HEK293 (cell line): ENCODE measurements around the gene HACD3.

Experiments
- MEIS1 ChIP-seq: sonication (generic); formaldehyde crosslinking; IDR thresholded peaks from 2 replicates; pipeline ENCODE4 v1.8.1; 2022; ENCODE audit warnings: missing genetic modification reagents, mild to moderate bottlenecking, borderline replicate concordance
- OSR2 ChIP-seq: fragments of 450-650 bp; formaldehyde crosslinking; IDR thresholded peaks from 2 replicates; pipeline ENCODE4 v1.5.1; 2016; ENCODE audit warnings: missing biosample characterization, missing genetic modification characterization
- SETDB1 ChIP-seq: IDR thresholded peaks from one replicate; pipeline ENCODE4 v1.6.1; 2017; ENCODE audit warnings: mild to moderate bottlenecking, low read length, moderate library complexity, mixed read lengths; ENCODE audit not compliant: insufficient read length
- SP7 ChIP-seq: fragments of 450-650 bp; formaldehyde crosslinking; IDR thresholded peaks from 2 replicates; pipeline ENCODE4 v1.5.1; 2016; ENCODE audit warnings: missing biosample characterization, missing genetic modification characterization
- TCF7L2 ChIP-seq: IDR thresholded peaks from 2 replicates; pipeline ENCODE4 v1.6.1; 2011; ENCODE audit warnings: low read depth, mild to moderate bottlenecking, inconsistent platforms, low read length, moderate library complexity, borderline replicate concordance
- ZFP3 ChIP-seq: fragments of 450-650 bp; formaldehyde crosslinking; IDR thresholded peaks from 2 replicates; pipeline ENCODE4 v1.5.1; 2016; ENCODE audit warnings: low read depth, missing biosample characterization, missing genetic modification characterization
- ZFP69B ChIP-seq: fragments of 450-650 bp; formaldehyde crosslinking; IDR thresholded peaks from 2 replicates; pipeline ENCODE4 v1.5.1; 2016; ENCODE audit warnings: missing biosample characterization, missing genetic modification characterization
- ZNF157 ChIP-seq: fragments of 450-650 bp; formaldehyde crosslinking; IDR thresholded peaks from 2 replicates; pipeline ENCODE4 v1.5.1; 2016; ENCODE audit warnings: missing biosample characterization, missing genetic modification characterization
- ZNF175 ChIP-seq: fragments of 450-650 bp; formaldehyde crosslinking; IDR thresholded peaks from 2 replicates; pipeline ENCODE4 v1.5.1; 2016; ENCODE audit warnings: missing biosample characterization, missing genetic modification characterization
- ZNF19 ChIP-seq: fragments of 450-650 bp; formaldehyde crosslinking; IDR thresholded peaks from 2 replicates; pipeline ENCODE4; 2016; ENCODE audit warnings: missing biosample characterization, missing genetic modification characterization, low read depth
- ZNF221 ChIP-seq: fragments of 450-650 bp; formaldehyde crosslinking; IDR thresholded peaks from 2 replicates; pipeline ENCODE4 v1.5.1; 2017; ENCODE audit warnings: missing biosample characterization, missing genetic modification characterization, borderline replicate concordance
- ZNF239 ChIP-seq: fragments of 450-650 bp; formaldehyde crosslinking; IDR thresholded peaks from 2 replicates; pipeline ENCODE4 v1.5.1; 2016; ENCODE audit warnings: missing biosample characterization, missing genetic modification characterization
- ZNF248 ChIP-seq: fragments of 450-650 bp; formaldehyde crosslinking; IDR thresholded peaks from 2 replicates; pipeline ENCODE4 v1.5.1; 2017; ENCODE audit warnings: missing biosample characterization, missing genetic modification characterization
- ZNF366 ChIP-seq: fragments of 450-650 bp; formaldehyde crosslinking; conservative IDR thresholded peaks from 2 replicates; pipeline ENCODE4 v1.5.1; 2016; ENCODE audit warnings: missing biosample characterization, missing genetic modification characterization
- ZNF37A ChIP-seq: fragments of 450-650 bp; IDR thresholded peaks from 2 replicates; pipeline ENCODE4 v1.5.1; 2018; ENCODE audit warnings: missing biosample characterization, missing genetic modification characterization
- ZNF416 ChIP-seq: fragments of 450-650 bp; formaldehyde crosslinking; IDR thresholded peaks from 2 replicates; pipeline ENCODE4 v1.5.1; 2016; ENCODE audit warnings: missing biosample characterization, missing genetic modification characterization
- ZNF521 ChIP-seq: fragments of 450-650 bp; formaldehyde crosslinking; IDR thresholded peaks from 2 replicates; pipeline ENCODE4 v1.5.1; 2017; ENCODE audit warnings: missing biosample characterization, mild to moderate bottlenecking, missing genetic modification characterization
- ZNF610 ChIP-seq: fragments of 450-650 bp; formaldehyde crosslinking; IDR thresholded peaks from 2 replicates; pipeline ENCODE4 v1.5.1; 2016; ENCODE audit warnings: missing biosample characterization, missing genetic modification characterization, borderline replicate concordance
- ZNF701 ChIP-seq: fragments of 450-650 bp; formaldehyde crosslinking; IDR thresholded peaks from 2 replicates; pipeline ENCODE4 v1.5.1; 2016; ENCODE audit warnings: missing biosample characterization, missing genetic modification characterization
- ZNF776 ChIP-seq: fragments of 450-650 bp; formaldehyde crosslinking; IDR thresholded peaks from 2 replicates; pipeline ENCODE4 v1.5.0; 2017; ENCODE audit warnings: missing biosample characterization, missing genetic modification characterization, borderline replicate concordance
- ZNF785 ChIP-seq: fragments of 450-650 bp; formaldehyde crosslinking; IDR thresholded peaks from 2 replicates; pipeline ENCODE4 v1.5.1; 2016; ENCODE audit warnings: missing biosample characterization, missing genetic modification characterization
- TF ChIP-seq, protein P1 (sequence below): fragments of 450-650 bp; formaldehyde crosslinking; IDR thresholded peaks from 2 replicates; pipeline ENCODE4 v1.5.1; 2016; ENCODE audit warnings: missing biosample characterization, missing genetic modification characterization
- TF ChIP-seq, protein P2 (sequence below): fragments of 450-650 bp; formaldehyde crosslinking; IDR thresholded peaks from 2 replicates; pipeline ENCODE4 v1.5.1; 2016; ENCODE audit warnings: missing biosample characterization, missing genetic modification characterization
- TF ChIP-seq, protein P3 (sequence below): fragments of 450-650 bp; formaldehyde crosslinking; IDR thresholded peaks from 2 replicates; pipeline ENCODE4 v1.5.1; 2016; ENCODE audit warnings: missing biosample characterization, missing genetic modification characterization
- TF ChIP-seq, protein P4 (sequence below): fragments of 450-650 bp; formaldehyde crosslinking; IDR thresholded peaks from 2 replicates; pipeline ENCODE4 v1.5.1; 2016; ENCODE audit warnings: missing biosample characterization, missing genetic modification characterization, low read depth
- TF ChIP-seq, protein P5 (sequence below): fragments of 450-650 bp; formaldehyde crosslinking; IDR thresholded peaks from 2 replicates; pipeline ENCODE4 v1.5.1; 2017; ENCODE audit warnings: missing biosample characterization, missing genetic modification characterization
- TF ChIP-seq, protein P6 (sequence below): fragments of 450-650 bp; formaldehyde crosslinking; IDR thresholded peaks from 2 replicates; pipeline ENCODE4 v1.5.1; 2016; ENCODE audit warnings: missing biosample characterization, missing genetic modification characterization
- TF ChIP-seq, protein P7 (sequence below): fragments of 450-650 bp; formaldehyde crosslinking; IDR thresholded peaks from 2 replicates; pipeline ENCODE4 v1.5.1; 2016; ENCODE audit warnings: missing biosample characterization, missing genetic modification characterization

The HACD3 gene

DNA sequence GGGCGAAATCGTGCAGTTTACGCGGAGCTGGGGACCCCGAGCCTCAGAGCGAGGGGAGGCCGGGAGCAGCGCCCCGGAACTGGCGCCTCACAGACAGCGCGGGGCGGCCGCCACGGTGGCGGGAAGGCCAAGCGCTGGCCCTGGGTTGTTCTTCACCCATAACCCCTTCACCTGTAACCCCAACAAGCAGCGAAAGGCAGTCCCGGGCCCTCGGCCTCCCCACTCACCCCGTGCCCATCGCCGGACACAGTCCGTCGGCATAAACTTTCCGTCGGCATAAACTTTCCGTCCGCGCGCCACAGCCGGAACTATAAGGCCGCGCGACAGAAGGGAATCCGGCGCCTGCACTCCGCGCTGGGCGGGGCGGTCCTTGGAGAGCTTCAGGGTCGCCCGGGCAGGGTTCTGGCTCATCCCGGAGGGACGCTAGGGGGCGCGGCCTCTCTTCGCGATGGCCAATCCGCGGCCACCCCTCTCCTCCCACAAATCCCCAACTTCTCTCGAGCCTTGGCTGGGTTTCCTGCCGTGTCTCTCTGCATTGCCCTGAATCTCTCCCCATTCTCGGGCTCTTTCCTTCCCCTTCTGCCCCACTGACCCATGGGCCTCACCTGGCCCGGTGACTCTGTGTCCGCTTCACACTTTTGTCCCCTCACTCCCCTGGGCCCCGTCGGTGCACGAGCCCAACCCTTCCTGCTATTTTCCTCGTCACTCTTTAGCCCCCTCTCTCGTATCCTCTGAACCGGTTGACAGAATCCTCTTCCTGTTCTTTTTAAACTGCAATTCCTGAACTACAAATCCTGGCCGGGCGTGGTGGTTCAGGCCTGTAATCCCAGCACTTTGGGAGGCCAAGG lies 80.8 kb downstream of the HACD3 start, which contains the start of gene INTS14 (continued):
- TF ChIP-seq ZNF221 (tag by site-specific recombination) (peak; percentile 87; the same call in 1 of the 2 replicates), SETDB1 (no peak), ZNF366 (tag by site-specific recombination) (peak; percentile 98), SP7 (peak; percentile 98), OSR2 (tag by site-specific recombination) (peak; percentile 60; the same call in 1 of the 2 replicates), ZNF701 (tag by site-specific recombination) (no peak), ZNF610 (tag by site-specific recombination) (peak; percentile 95), TCF7L2 (no peak), ZNF19 (tag by site-specific recombination) (peak; percentile 65; the same call in 1 of the 2 replicates), ZNF157 (0 out of 2 replicates have a peak, but pooled peaks have one; percentile 21), ZFP3 (no peak), ZNF785 (tag by site-specific recombination) (0 out of 2 replicates have a peak, but pooled peaks have one; percentile 88), ZNF175 (tag by site-specific recombination) (no peak), ZNF239 (peak; percentile 91), ZNF37A (tag by site-specific recombination) (no peak), ZFP69B (peak; percentile 95), MEIS1 (CRISPR knock-in tag) (no peak), ZNF521 (tag by site-specific recombination) (no peak), ZNF248 (tag by site-specific recombination) (no peak), ZNF416 (tag by site-specific recombination) (0 out of 2 replicates have a peak, but pooled peaks have one; percentile 34), ZNF776 (tag by site-specific recombination) (peak; percentile 97)
- TF ChIP-seq, protein P1, sequence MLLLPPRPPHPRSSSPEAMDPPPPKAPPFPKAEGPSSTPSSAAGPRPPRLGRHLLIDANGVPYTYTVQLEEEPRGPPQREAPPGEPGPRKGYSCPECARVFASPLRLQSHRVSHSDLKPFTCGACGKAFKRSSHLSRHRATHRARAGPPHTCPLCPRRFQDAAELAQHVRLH = peak; percentile 97
- TF ChIP-seq, protein P2, sequence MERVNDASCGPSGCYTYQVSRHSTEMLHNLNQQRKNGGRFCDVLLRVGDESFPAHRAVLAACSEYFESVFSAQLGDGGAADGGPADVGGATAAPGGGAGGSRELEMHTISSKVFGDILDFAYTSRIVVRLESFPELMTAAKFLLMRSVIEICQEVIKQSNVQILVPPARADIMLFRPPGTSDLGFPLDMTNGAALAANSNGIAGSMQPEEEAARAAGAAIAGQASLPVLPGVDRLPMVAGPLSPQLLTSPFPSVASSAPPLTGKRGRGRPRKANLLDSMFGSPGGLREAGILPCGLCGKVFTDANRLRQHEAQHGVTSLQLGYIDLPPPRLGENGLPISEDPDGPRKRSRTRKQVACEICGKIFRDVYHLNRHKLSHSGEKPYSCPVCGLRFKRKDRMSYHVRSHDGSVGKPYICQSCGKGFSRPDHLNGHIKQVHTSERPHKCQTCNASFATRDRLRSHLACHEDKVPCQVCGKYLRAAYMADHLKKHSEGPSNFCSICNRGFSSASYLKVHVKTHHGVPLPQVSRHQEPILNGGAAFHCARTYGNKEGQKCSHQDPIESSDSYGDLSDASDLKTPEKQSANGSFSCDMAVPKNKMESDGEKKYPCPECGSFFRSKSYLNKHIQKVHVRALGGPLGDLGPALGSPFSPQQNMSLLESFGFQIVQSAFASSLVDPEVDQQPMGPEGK = peak; percentile 96
- TF ChIP-seq, protein P3, sequence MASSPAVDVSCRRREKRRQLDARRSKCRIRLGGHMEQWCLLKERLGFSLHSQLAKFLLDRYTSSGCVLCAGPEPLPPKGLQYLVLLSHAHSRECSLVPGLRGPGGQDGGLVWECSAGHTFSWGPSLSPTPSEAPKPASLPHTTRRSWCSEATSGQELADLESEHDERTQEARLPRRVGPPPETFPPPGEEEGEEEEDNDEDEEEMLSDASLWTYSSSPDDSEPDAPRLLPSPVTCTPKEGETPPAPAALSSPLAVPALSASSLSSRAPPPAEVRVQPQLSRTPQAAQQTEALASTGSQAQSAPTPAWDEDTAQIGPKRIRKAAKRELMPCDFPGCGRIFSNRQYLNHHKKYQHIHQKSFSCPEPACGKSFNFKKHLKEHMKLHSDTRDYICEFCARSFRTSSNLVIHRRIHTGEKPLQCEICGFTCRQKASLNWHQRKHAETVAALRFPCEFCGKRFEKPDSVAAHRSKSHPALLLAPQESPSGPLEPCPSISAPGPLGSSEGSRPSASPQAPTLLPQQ (tag by site-specific recombination) = peak; percentile 97
- TF ChIP-seq, protein P4, sequence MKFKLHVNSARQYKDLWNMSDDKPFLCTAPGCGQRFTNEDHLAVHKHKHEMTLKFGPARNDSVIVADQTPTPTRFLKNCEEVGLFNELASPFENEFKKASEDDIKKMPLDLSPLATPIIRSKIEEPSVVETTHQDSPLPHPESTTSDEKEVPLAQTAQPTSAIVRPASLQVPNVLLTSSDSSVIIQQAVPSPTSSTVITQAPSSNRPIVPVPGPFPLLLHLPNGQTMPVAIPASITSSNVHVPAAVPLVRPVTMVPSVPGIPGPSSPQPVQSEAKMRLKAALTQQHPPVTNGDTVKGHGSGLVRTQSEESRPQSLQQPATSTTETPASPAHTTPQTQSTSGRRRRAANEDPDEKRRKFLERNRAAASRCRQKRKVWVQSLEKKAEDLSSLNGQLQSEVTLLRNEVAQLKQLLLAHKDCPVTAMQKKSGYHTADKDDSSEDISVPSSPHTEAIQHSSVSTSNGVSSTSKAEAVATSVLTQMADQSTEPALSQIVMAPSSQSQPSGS (tag by site-specific recombination) = no peak
- TF ChIP-seq, protein P5, sequence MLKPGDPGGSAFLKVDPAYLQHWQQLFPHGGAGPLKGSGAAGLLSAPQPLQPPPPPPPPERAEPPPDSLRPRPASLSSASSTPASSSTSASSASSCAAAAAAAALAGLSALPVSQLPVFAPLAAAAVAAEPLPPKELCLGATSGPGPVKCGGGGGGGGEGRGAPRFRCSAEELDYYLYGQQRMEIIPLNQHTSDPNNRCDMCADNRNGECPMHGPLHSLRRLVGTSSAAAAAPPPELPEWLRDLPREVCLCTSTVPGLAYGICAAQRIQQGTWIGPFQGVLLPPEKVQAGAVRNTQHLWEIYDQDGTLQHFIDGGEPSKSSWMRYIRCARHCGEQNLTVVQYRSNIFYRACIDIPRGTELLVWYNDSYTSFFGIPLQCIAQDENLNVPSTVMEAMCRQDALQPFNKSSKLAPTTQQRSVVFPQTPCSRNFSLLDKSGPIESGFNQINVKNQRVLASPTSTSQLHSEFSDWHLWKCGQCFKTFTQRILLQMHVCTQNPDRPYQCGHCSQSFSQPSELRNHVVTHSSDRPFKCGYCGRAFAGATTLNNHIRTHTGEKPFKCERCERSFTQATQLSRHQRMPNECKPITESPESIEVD (tag by site-specific recombination) = peak; percentile 54; the same call in 1 of the 2 replicates
- TF ChIP-seq, protein P6, sequence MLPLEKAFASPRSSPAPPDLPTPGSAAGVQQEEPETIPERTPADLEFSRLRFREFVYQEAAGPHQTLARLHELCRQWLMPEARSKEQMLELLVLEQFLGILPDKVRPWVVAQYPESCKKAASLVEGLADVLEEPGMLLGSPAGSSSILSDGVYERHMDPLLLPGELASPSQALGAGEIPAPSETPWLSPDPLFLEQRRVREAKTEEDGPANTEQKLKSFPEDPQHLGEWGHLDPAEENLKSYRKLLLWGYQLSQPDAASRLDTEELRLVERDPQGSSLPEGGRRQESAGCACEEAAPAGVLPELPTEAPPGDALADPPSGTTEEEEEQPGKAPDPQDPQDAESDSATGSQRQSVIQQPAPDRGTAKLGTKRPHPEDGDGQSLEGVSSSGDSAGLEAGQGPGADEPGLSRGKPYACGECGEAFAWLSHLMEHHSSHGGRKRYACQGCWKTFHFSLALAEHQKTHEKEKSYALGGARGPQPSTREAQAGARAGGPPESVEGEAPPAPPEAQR (tag by site-specific recombination) = peak; percentile 95; the same call in 1 of the 2 replicates
- TF ChIP-seq, protein P7, sequence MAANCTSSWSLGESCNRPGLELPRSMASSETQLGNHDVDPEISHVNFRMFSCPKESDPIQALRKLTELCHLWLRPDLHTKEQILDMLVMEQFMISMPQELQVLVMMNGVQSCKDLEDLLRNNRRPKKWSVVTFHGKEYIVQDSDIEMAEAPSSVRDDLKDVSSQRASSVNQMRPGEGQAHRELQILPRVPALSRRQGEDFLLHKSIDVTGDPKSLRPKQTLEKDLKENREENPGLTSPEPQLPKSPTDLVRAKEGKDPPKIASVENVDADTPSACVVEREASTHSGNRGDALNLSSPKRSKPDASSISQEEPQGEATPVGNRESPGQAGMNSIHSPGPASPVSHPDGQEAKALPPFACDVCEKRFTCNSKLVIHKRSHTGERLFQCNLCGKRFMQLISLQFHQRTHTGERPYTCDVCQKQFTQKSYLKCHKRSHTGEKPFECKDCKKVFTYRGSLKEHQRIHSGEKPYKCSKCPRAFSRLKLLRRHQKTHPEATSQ = peak; percentile 100
